Muscle of leg (tissue), 11 donors: ENCODE results near the gene BCAS1. TPM values are rescaled to one million over a fixed set of nuclear protein-coding genes. Genes with fewer than 3 reads are reported as not detected.

Experiments used
- DNase-seq: peaks from one replicate; pipeline ENCODE4 v3.0.0; 2013
- H3K27ac ChIP-seq: one replicate; pipeline ENCODE4 v1.5.1; 2013; ENCODE audit warnings: mild to moderate bottlenecking, low read length, control low read depth
- H3K27me3 ChIP-seq: one replicate; pipeline ENCODE4 v1.6.1; 2013; ENCODE audit warnings: low read length; ENCODE audit not compliant: control insufficient read depth, insufficient read depth
- H3K36me3 ChIP-seq: one replicate; pipeline ENCODE4 v1.6.1; 2013; ENCODE audit warnings: low read length; ENCODE audit not compliant: control insufficient read depth, insufficient read depth
- H3K4me1 ChIP-seq: one replicate; pipeline ENCODE4 v1.6.1; 2013; ENCODE audit warnings: low read length; ENCODE audit not compliant: control insufficient read depth, insufficient read depth
- H3K4me3 ChIP-seq: one replicate; pipeline ENCODE4 v1.5.1; 2013; ENCODE audit warnings: low read length, control low read depth
- H3K9me3 ChIP-seq: replicated peaks from 2 replicates; pipeline ENCODE4 v1.6.1; 2013; ENCODE audit warnings: low read depth, low read length; ENCODE audit not compliant: control insufficient read depth
- WGBS: methylation state at CpG from one replicate; pipeline ENCODE4 v1.1.5; 2013; ENCODE audit warnings: missing lambda C conversion rate; ENCODE audit not compliant: insufficient coverage; 5-methylcytosine and 5-hydroxymethylcytosine counted together
- polyA plus RNA-seq, 8 donors: library from polyadenylated mRNA; unstranded; fragments of 120-200 nt; gene quantifications; one replicate each; pipeline versions ENCODE4 v1.2.1 to v1.2.3, GENCODE V29; 2013; ENCODE audit warnings: inconsistent platforms in 1 of 8, low replicate concordance in 1 of 8; ENCODE audit not compliant: insufficient read length in 8 of 8, insufficient read depth in 1 of 8
- total RNA-seq: library from RNA; stranded (reverse); fragments of 120-200 nt; gene quantifications from one replicate; pipeline ENCODE4 v1.2.4, GENCODE V29; 2013

The BCAS1 gene
- total and polyA plus RNA-seq, 9 donors = 2.6 to 11.4 (median 5.4) TPM

GRCh38 chr20:54054516-54054915 lies 15.9 kb downstream of the BCAS1 start:
- Histone ChIP-seq H3K4me1 (no peaks in the 10 kb centered on the region), H3K9me3 (peaks cover 2% of the 10 kb centered on the region), H3K4me3 (no peak overlapping the region), H3K36me3 (no peaks in the 10 kb centered on the region), H3K27me3 (no peaks in the 10 kb centered on the region), H3K27ac (no peak overlapping the region)
- WGBS = 100% methylated on average over 1 of the region's 5 CpGs
- no peak for DNase-seq

- H3K27ac ChIP-seq = no peak overlapping the region
- H3K9me3 ChIP-seq = peaks cover 2% of the 10 kb centered on the region
- no peaks in the 10 kb centered on the region for H3K27me3 ChIP-seq
- no CpG with 5 or more reads among the region's 2 CpGs for WGBS
- H3K4me1 ChIP-seq = no peaks in the 10 kb centered on the region
- no peak for DNase-seq
- H3K4me3 ChIP-seq = no peak overlapping the region
- H3K36me3 ChIP-seq = no peaks in the 10 kb centered on the region
Observed at GRCh38 chr20:54051068-54051467, 19.3 kb downstream of the BCAS1 start.

- Histone ChIP-seq H3K4me1 (no peaks in the 10 kb centered on the region), H3K36me3 (no peaks in the 10 kb centered on the region), H3K4me3 (no peak overlapping the region), H3K27ac (no peak overlapping the region), H3K27me3 (no peaks in the 10 kb centered on the region), H3K9me3 (peaks cover 2% of the 10 kb centered on the region)
- DNase-seq = peak; percentile 75
- WGBS = 31% methylated on average over 2 of the region's 3 CpGs
Observed at GRCh38 chr20:54048891-54049545, 21.4 kb downstream of the BCAS1 start.

GRCh38 chr20:54048481-54048880 lies 21.9 kb downstream of the BCAS1 start:
- Histone ChIP-seq H3K27ac (no peak overlapping the region), H3K36me3 (no peaks in the 10 kb centered on the region), H3K4me3 (no peak overlapping the region), H3K4me1 (no peaks in the 10 kb centered on the region), H3K9me3 (peaks cover 2% of the 10 kb centered on the region), H3K27me3 (no peaks in the 10 kb centered on the region)
- DNase-seq = no peak
- WGBS = 100% methylated on average over 1 of the region's 2 CpGs

- WGBS = no CpG with 5 or more reads among the region's 1 CpG
Observed at GRCh38 chr20:54047720-54048119, 22.7 kb downstream of the BCAS1 start.

GRCh38 chr20:54047048-54047447 lies 23.3 kb downstream of the BCAS1 start:
- Histone ChIP-seq H3K36me3 (no peaks in the 10 kb centered on the region), H3K27ac (no peak overlapping the region), H3K9me3 (peaks cover 2% of the 10 kb centered on the region), H3K4me3 (no peak overlapping the region), H3K4me1 (no peaks in the 10 kb centered on the region), H3K27me3 (no peaks in the 10 kb centered on the region)
- no CpG with 5 or more reads among the region's 2 CpGs for WGBS
- no peak for DNase-seq

More at GRCh38 chr20:54047720-54048119, 22.7 kb downstream of the BCAS1 start:
- Histone ChIP-seq H3K27ac (no peak overlapping the region), H3K27me3 (no peaks in the 10 kb centered on the region), H3K4me1 (no peaks in the 10 kb centered on the region), H3K36me3 (no peaks in the 10 kb centered on the region), H3K4me3 (no peak overlapping the region), H3K9me3 (peaks cover 2% of the 10 kb centered on the region)
- DNase-seq = no peak

- Histone ChIP-seq H3K4me3 (no peak overlapping the region), H3K27ac (no peak overlapping the region), H3K36me3 (no peaks in the 10 kb centered on the region), H3K4me1 (no peaks in the 10 kb centered on the region), H3K9me3 (no peaks in the 10 kb centered on the region), H3K27me3 (no peaks in the 10 kb centered on the region)
- peak; percentile 38 for DNase-seq
Observed at GRCh38 chr20:54044156-54044555, 26.2 kb downstream of the BCAS1 start.

- no peak overlapping the region for H3K4me3 ChIP-seq
- no peak overlapping the region for H3K27ac ChIP-seq
- no peaks in the 10 kb centered on the region for H3K36me3 ChIP-seq
- DNase-seq = peak; percentile 43
- no peaks in the 10 kb centered on the region for H3K27me3 ChIP-seq
- WGBS = 48% methylated on average over 5 of the region's 9 CpGs
- H3K9me3 ChIP-seq = no peaks in the 10 kb centered on the region
- H3K4me1 ChIP-seq = no peaks in the 10 kb centered on the region
Observed at GRCh38 chr20:54043076-54043967, 27.1 kb downstream of the BCAS1 start.

GRCh38 chr20:54042021-54042420 lies 28.4 kb downstream of the BCAS1 start:
- DNase-seq = no peak
- H3K27me3 ChIP-seq = no peaks in the 10 kb centered on the region
- no peak overlapping the region for H3K27ac ChIP-seq
- H3K36me3 ChIP-seq = no peaks in the 10 kb centered on the region
- no peaks in the 10 kb centered on the region for H3K4me1 ChIP-seq
- 82% methylated on average over 2 of the region's 4 CpGs for WGBS
- H3K4me3 ChIP-seq = no peak overlapping the region
- H3K9me3 ChIP-seq = no peaks in the 10 kb centered on the region

- Histone ChIP-seq H3K36me3 (no peaks in the 10 kb centered on the region), H3K4me3 (no peak overlapping the region), H3K9me3 (no peaks in the 10 kb centered on the region), H3K4me1 (no peaks in the 10 kb centered on the region), H3K27ac (no peak overlapping the region), H3K27me3 (no peaks in the 10 kb centered on the region)
- 60% methylated on average over 3 of the region's 4 CpGs for WGBS
- no peak for DNase-seq
Observed at GRCh38 chr20:54041336-54041735, 29.1 kb downstream of the BCAS1 start.
